Measurements from ENCODE around the gene CASZ1.
A peak's percentile ranks its signal among the peaks of the same experiment; 100 is the strongest.

Gene CASZ1

GRCh38 chr1:10775763-10776162 lies 20.7 kb downstream of the CASZ1 start:
- no peak for DNase-seq (ENCODE audit: low spot score)

GRCh38 chr1:10774615-10775310 lies 21.7 kb downstream of the CASZ1 start:
- DNase-seq (ENCODE audit: low spot score) = no peak

GRCh38 chr1:10773851-10774614 lies 22.4 kb downstream of the CASZ1 start:
- DNase-seq (ENCODE audit: low spot score) = no peak

GRCh38 chr1:10773376-10773775 lies 23.1 kb downstream of the CASZ1 start:
- no peak for DNase-seq (ENCODE audit: low spot score)

GRCh38 chr1:10772711-10773110 lies 23.7 kb downstream of the CASZ1 start:
- no peak for DNase-seq (ENCODE audit: low spot score)

GRCh38 chr1:10771789-10772188 lies 24.7 kb downstream of the CASZ1 start:
- DNase-seq (ENCODE audit: low spot score) = no peak

GRCh38 chr1:10768552-10768951 lies 27.9 kb downstream of the CASZ1 start:
- DNase-seq (ENCODE audit: low spot score) = no peak

GRCh38 chr1:10767282-10767681 lies 29.2 kb downstream of the CASZ1 start:
- DNase-seq (ENCODE audit: low spot score) = no peak

GRCh38 chr1:10765734-10766478 lies 30.5 kb downstream of the CASZ1 start:
- no peak for DNase-seq (ENCODE audit: low spot score)

GRCh38 chr1:10765304-10765703 lies 31.1 kb downstream of the CASZ1 start:
- no peak for DNase-seq (ENCODE audit: low spot score)

- DNase-seq (ENCODE audit: low spot score) = no peak
Observed at GRCh38 chr1:10764296-10764798, 32.1 kb downstream of the CASZ1 start.

- no peak for DNase-seq (ENCODE audit: low spot score)
Observed at GRCh38 chr1:10762875-10763274, 33.6 kb downstream of the CASZ1 start.

- DNase-seq (ENCODE audit: low spot score) = no peak
Observed at GRCh38 chr1:10762153-10762523, 34.3 kb downstream of the CASZ1 start.

GRCh38 chr1:10761503-10762152 lies 34.8 kb downstream of the CASZ1 start:
- DNase-seq (ENCODE audit: low spot score) = no peak

GRCh38 chr1:10760566-10761502 lies 35.6 kb downstream of the CASZ1 start:
- DNase-seq (ENCODE audit: low spot score) = no peak

GRCh38 chr1:10759413-10760200 lies 36.8 kb downstream of the CASZ1 start:
- DNase-seq (ENCODE audit: low spot score) = no peak

GRCh38 chr1:10756842-10757241 lies 39.6 kb downstream of the CASZ1 start:
- DNase-seq (ENCODE audit: low spot score) = no peak

GRCh38 chr1:10755970-10756521 lies 40.4 kb downstream of the CASZ1 start:
- DNase-seq (ENCODE audit: low spot score) = peak; percentile 77

- DNase-seq (ENCODE audit: low spot score) = peak; percentile 72
Observed at GRCh38 chr1:10754568-10755329, 41.7 kb downstream of the CASZ1 start.
